ENCODE measurements around the gene EXOC6B.
A peak's percentile ranks its signal among the peaks of the same experiment; 100 is the strongest.

EXOC6B gene

GRCh38 chr2:72727356-72727755, 98.5 kb downstream of the EXOC6B start:
- DNase-seq, result no peak

GRCh38 chr2:72723769-72724370, 102.0 kb downstream of the EXOC6B start:
- no peak for DNase-seq

DNA sequence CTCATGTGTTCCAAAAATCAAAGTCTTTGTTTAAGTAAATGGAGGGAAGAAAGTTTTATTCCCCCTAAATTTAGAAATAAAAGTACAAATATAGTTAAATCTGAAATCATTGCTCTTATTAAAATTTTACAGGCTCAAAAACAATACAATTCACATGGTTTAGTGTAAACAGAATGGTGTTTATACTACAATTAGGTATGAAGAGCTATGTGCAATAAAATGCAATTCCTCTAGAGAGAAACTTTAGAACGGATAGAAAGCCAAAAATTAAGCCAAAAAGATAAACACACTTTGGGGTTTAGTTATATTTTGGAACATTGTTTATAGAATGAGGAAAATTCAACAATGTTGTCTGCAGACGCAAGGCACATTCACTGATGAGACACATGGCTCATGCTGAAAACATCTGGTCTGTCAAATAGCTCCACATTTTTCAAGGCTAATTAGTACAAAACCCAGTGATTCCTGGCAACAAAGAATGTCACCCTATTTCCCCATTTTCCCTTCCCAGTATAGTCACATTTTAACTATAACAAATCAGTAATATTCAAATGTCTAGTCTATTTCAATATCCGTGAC, 103.3 kb downstream of the EXOC6B start:
- no peak for DNase-seq

DNA sequence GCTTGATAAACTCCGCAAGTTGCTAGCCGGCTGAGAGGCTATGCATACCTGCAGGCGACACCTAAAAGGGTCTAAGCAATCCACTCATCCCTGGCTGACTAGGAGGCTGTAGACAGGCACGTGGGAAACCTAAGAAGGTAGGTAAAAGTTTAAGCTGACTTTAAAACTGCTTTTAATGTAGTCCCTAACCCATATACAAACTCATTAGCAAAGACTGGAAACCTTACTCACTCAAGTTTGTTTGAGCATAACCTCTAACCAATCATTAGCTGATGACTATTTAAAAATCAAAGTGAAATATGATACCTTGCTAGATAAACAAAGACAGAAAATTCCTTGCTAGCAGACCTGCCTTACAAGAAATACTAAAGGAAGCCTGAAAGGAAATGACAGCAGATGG, 106.4 kb downstream of the EXOC6B start:
- DNase-seq, result no peak

GRCh38 chr2:72718876-72719275, 107.0 kb downstream of the EXOC6B start:
- DNase-seq, result no peak

DNA sequence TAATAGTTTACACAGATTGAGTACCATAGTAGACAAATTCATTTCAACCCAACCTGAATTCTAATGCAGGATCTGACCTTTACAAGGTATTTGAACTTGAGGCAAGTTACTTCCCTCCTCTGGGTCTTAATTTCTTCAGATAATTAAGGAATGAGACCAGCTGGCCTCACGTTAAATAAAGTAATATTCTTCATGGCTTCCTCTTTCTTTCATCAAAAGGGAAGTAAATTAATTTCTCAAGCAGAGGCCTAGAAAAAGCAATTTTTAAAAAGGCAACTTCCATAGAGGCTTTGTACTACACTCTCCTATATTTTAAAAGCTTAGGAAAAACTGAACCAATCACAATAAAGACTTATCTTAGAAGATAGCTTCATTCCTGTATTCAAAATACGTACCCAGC, 109.2 kb downstream of the EXOC6B start:
- DNase-seq, result no peak

DNA sequence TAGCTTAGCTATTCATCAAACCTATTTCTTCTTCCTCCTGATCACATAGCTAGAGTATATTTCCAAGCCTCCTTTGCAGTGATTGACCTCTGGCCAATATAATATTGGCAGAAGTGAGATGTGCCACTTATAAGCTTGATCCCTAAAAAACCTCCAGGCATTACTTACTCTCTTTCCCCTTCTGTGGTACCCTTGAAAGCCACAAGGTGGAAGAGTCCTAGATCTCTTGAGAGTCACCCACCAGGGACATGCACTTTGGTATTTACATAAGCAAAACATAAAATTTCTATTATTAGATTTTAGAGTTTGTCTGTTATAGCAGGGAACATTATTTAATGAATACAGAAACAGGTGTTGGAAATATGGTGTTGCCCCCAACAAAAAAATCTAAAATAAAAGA, 112.0 kb downstream of the EXOC6B start:
- no peak for DNase-seq

DNA sequence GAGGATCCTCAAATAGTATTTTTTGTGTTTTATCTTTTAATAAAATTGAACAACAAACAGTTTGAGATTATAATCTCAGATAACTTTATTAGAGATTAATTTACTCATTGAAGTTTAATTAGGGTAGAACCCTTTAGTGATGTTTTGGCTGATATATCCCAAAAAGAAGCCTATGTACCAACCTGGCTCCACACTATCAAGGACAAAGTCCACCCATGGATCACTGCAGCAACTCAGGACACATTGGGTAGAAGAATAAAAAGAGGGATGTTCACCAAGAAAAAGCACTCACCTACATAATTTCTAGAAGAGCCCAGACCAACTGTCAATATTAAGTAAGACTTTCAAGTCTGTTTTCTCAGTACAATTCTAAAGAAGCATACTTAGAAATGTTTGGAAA, 112.9 kb downstream of the EXOC6B start:
- no peak for DNase-seq

GRCh38 chr2:72712304-72712703, 113.5 kb downstream of the EXOC6B start:
- no peak for DNase-seq

GRCh38 chr2:72710418-72711152, 115.2 kb downstream of the EXOC6B start:
- peak; percentile 70 for DNase-seq

DNA sequence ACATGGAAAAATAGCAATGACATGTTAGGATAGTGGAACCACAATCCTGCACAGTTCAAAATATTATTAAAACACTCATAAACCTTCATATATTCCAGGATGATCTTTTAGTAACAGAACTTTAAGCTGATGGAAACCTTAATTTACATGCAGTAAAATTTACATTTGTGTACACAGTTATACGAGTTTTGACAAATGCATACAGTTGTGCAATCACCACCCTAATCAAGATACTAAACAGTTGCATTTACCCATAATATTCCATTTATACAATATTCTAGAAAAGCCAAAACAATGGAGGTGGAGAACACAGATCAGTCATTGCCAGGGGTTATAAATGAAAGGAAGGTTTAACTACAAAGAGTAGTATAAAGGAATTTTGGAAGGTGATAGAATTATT, 117.6 kb downstream of the EXOC6B start:
- peak; percentile 9 for DNase-seq

GRCh38 chr2:72698300-72698699, 127.5 kb downstream of the EXOC6B start:
- no peak for DNase-seq

GRCh38 chr2:72696559-72696958, 129.3 kb downstream of the EXOC6B start:
- no peak for DNase-seq

DNA sequence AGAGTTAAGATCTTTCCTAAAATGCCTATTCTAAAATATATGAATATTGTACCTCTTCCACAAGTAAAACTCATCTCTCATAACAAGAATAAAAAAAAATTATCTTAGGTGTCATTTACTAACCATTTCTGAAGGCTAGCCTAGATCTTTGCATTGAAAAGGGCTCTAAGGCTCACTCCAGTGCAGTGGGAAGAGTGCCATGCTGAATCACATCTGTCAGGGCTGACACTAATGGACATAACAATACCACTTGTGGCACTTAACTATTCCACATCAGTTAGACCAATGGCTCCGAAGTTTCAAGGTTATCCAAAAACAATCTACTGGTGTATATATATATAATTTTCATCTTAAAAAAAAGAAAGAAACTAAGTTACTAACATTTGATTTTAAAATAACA, 130.2 kb downstream of the EXOC6B start:
- no peak for DNase-seq

DNA sequence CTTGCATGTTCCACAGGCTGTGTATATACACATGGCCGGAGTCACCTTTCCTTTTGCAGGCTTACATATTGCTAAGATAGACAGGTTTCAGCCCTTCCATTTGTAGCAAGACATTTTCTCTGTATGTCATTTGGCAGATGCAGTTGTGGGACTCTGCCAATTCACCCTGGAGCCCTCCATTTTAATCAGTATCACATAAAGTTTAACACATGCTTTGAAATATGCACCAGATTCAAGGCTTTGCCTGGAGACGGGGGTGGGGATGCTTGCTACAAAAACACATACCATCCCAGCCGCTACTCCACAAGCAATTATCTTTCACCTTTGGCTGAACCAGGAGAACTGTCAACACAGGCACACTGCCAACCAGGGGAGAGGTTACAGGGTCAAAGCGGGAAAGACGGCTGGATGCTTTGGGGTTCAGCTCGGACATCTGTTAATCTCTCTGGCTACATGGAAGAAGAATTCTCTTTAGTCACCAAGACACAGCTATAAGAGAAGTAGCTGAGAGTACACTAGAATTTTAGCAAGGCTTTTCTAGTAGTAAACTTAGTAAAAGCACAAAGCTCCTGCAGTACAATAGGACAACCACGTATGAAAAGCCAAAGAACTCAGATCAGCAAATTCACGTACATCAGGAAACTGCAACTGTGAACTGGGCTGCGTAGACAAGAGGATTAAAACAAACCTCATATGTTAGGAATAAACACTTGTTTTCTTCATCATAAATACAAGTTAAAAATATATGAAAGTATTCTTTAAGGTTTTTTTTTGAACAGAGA, 130.9 kb downstream of the EXOC6B start:
- no peak for DNase-seq

GRCh38 chr2:72689579-72690195, 136.1 kb downstream of the EXOC6B start:
- no peak for DNase-seq

GRCh38 chr2:72685638-72686213, 140.1 kb downstream of the EXOC6B start:
- DNase-seq, result no peak

- no peak for DNase-seq
These were observed 143.8 kb downstream of the EXOC6B start for GRCh38 chr2:72682061-72682460.

DNA sequence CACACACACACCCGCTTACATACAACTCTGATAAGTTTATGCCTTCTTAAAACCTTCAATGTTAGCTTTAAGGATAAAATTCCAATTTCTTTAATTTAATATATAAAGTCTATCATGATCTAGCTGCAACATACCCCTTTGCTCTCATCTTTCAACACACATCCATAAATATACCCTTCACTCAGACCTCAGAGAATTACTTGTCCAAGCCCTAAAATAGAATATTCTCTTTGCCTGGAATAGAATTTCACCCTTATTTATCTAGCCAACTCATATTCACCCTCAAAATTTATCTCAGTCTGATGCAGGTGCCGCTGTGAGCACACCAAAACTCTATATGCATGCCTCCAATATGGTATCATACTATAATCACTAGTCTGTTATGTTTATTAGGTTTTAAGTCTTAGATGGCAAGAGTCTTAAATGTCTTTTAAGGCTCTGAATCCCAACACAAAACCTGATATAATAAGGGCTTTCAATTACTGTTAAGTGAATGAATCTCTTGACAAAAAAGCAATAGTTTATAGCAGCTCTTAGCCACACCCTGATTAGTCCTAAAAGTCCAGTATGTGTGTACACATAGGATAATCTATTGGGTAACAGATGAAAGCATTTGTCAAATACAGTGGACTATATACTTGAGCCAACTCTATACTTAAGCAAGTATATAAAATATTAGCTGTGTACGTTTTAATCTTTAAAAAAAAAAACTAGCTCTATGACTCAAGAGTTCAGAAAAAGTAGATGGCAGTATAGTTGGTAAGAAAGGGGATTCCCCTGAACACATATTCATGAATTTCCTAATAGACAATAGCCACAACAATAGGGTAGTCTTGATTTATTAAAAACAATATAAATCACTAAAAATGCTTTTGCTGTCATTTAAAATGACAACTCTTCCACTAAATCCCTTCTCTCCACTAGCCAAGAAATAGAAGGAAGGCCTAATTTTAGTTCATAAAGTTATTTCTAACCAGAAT, 144.5 kb downstream of the EXOC6B start:
- no peak for DNase-seq

DNA sequence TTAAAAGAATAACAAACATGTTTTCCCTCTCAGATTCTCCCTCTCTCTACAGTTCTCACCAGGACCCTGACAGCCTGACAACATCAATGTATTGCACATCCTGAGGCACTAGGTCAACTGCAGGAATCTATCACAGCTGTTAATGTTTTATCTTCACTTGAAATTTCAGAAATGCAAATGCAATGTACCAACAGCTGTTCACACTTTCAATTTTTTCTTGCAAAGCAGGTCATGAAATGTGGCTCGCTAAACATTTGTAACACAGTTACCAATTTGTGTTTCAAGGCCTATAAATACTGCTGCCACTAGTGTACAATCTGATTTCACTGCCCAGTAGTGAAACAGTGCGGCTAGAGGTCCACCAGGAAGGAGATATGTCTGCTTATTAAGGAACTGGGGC, 147.8 kb downstream of the EXOC6B start:
- no peak for DNase-seq

DNA sequence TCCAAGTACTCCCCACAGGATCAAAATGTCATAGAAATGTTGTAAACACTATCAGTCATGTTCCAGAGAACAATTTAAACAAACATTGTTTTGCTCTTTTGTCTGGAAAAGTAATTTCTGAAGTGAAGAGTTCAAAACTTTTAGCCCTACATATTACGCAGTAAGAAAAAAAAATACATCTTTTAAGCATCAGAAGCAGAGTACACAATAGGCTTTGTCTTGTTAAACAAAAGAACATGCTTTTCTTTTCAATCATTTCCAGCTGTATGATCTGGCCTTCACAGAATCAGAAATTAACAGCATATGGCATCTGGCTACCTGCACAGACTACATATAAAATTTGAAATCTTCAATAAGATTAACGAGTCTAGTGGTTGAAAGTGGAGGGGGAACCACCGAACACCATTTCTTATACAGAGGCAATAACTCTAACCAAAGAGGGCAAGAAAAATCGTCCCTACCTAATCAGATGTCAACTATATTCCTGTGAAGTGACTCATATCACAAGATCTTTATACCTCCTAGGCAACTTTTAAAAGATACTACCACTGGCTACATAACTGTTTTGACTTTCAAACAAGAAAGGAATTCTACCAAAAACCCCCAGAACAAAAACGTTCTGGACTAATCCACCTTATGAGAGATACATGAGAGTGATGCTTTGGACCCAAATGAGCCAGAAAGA, 149.3 kb downstream of the EXOC6B start:
- DNase-seq, result no peak
